Prostate gland (tissue), 2 donors: Measurements from ENCODE around the gene ZBTB16. TPM values are rescaled to one million over a fixed set of nuclear protein-coding genes. Genes with fewer than 3 reads are reported as not detected.

Source experiments
- DNase-seq: peaks from one replicate; pipeline ENCODE4 v3.0.0-alpha.2; 2019; ENCODE audit warnings: low spot score
- H3K27ac ChIP-seq, 2 donors: fragments of 200-600 bp; sonication (generic); 2 replicates each; pipeline ENCODE4 v1.5.1; 2017 to 2019
- H3K27me3 ChIP-seq: fragments of 200-600 bp; sonication (generic); replicated peaks from 2 replicates; pipeline ENCODE4 v1.5.1; 2019; ENCODE audit not compliant: insufficient read depth
- H3K36me3 ChIP-seq, 2 donors: fragments of 200-600 bp; sonication (generic); 1 replicate in 1 of 2; 2 replicates in 1 of 2; pipeline versions ENCODE4 v1.5.1 to v1.8.1; 2017 to 2019
- H3K4me1 ChIP-seq: fragments of 200-600 bp; sonication (generic); replicated peaks from 2 replicates; pipeline ENCODE4 v1.5.1; 2019
- H3K4me3 ChIP-seq, 2 donors: fragments of 200-600 bp; sonication (generic); 2 replicates each; pipeline ENCODE4 v1.5.1; 2017 to 2019
- H3K9me3 ChIP-seq: fragments of 200-600 bp; sonication (generic); 2 replicates; pipeline ENCODE4 v1.5.1; 2017
- CTCF ChIP-seq, 4 experiments: fragments of 200-600 bp in 2 of 4; fragments of 450-650 bp in 2 of 4; sonication (generic) in 2 of 4; IDR thresholded peaks; 1 replicate in 3 of 4; 2 replicates in 1 of 4; pipeline ENCODE4 v1.5.1; 2016 to 2019; ENCODE audit warnings: antibody characterized with exemption in 4 of 4, mild to moderate bottlenecking in 2 of 4, moderate library complexity in 2 of 4
- POLR2A ChIP-seq: fragments of 450-650 bp; IDR thresholded peaks from one replicate; pipeline ENCODE4 v1.6.1; 2016; ENCODE audit warnings: antibody characterized with exemption, mild to moderate bottlenecking
- POLR2AphosphoS5 ChIP-seq: sonication (generic); formaldehyde crosslinking; IDR thresholded peaks from one replicate; pipeline ENCODE4 v1.6.1; 2017; ENCODE audit warnings: antibody characterized with exemption
- WGBS: methylation state at CpG from one replicate; pipeline ENCODE4 v1.1.5; 2018; 5-methylcytosine and 5-hydroxymethylcytosine counted together
- intact Hi-C: fragments of 100-400 bp; cut with DNase I; formaldehyde crosslinking; loops from one replicate; pipeline ENCODE4 v1.14.2; 2022
- total RNA-seq, 2 donors: library from RNA; depleted of rRNA; stranded (reverse); fragments of >200 nt; gene quantifications; one replicate each; pipeline ENCODE4 v1.1.0, GENCODE V29; 2016

ZBTB16 gene
- total RNA-seq, 2 donors from 2014 or later, result 171 to 230 TPM

- DNase-seq, result no peak
- Histone ChIP-seq H3K36me3 (no peaks in the 10 kb centered on the region), H3K4me1 (peaks cover 51% of the 10 kb centered on the region), H3K27me3 (no peaks in the 10 kb centered on the region), H3K4me3 (no peak overlapping the region), H3K27ac (peak overlapping the region; percentile 99), H3K9me3 (no peaks in the 10 kb centered on the region)
- TF ChIP-seq POLR2A (no peak), POLR2AphosphoS5 (no peak), CTCF (IDR thresholded peaks at IDR 0.05) (no peak)
- intact Hi-C loops, result loop anchor here (5.0 kb wide), 1 partner anchor 119 kb away; no protein-coding TSS in a partner anchor
- 94% methylated on average over 8 of the region's 8 CpGs for WGBS
Measured at GRCh38 chr11:114181752-114182151, 122.2 kb downstream of the ZBTB16 start.

- H3K4me1 ChIP-seq, result peaks cover 46% of the 10 kb centered on the region
- H3K36me3 ChIP-seq, result peaks cover 0 to 7% of the 10 kb centered on the region in 2 donors
- no peaks in the 10 kb centered on the region for H3K9me3 ChIP-seq
- no peak for DNase-seq
- 69% methylated on average over 11 of the region's 11 CpGs for WGBS
- no peak overlapping the region for H3K4me3 ChIP-seq
- no peaks in the 10 kb centered on the region for H3K27me3 ChIP-seq
- TF ChIP-seq POLR2A, result no peak
- TF ChIP-seq POLR2AphosphoS5, result no peak
- no peak for TF ChIP-seq CTCF (IDR thresholded peaks at IDR 0.05)
- intact Hi-C loops, result loop anchor here (5.0 kb wide), 1 partner anchor 120 kb away; no protein-coding TSS in a partner anchor
- H3K27ac ChIP-seq, result peak overlapping the region; percentile 99
Measured at GRCh38 chr11:114182471-114183043, 123.0 kb downstream of the ZBTB16 start.

- Histone ChIP-seq H3K36me3 (peaks cover 0 to 9% of the 10 kb centered on the region in 2 donors), H3K4me1 (peaks cover 41% of the 10 kb centered on the region), H3K27ac (peak overlapping the region; percentile 99), H3K4me3 (no peak overlapping the region), H3K27me3 (no peaks in the 10 kb centered on the region), H3K9me3 (no peaks in the 10 kb centered on the region)
- WGBS, result 30% methylated on average over 15 of the region's 15 CpGs
- intact Hi-C loops, result loop anchor here (5.0 kb wide), 1 partner anchor 121 kb away; no protein-coding TSS in a partner anchor
- no peak for DNase-seq
- TF ChIP-seq POLR2A, result no peak
- TF ChIP-seq POLR2AphosphoS5, result peak; percentile 32
- no peak for TF ChIP-seq CTCF (IDR thresholded peaks at IDR 0.05)
Measured at GRCh38 chr11:114183044-114183511, 123.6 kb downstream of the ZBTB16 start.

- 93% methylated on average over 6 of the region's 6 CpGs for WGBS
- peak overlapping the region; percentile 99 for H3K27ac ChIP-seq
- peaks cover 26% of the 10 kb centered on the region for H3K4me1 ChIP-seq
- H3K27me3 ChIP-seq, result no peaks in the 10 kb centered on the region
- no peaks in the 10 kb centered on the region for H3K9me3 ChIP-seq
- intact Hi-C loops, result no loop called here
- no peak overlapping the region for H3K4me3 ChIP-seq
- no peak for DNase-seq
- peaks cover 0 to 9% of the 10 kb centered on the region in 2 donors for H3K36me3 ChIP-seq
- no peak for TF ChIP-seq CTCF (IDR thresholded peaks at IDR 0.05)
- TF ChIP-seq POLR2A, result no peak
Measured at GRCh38 chr11:114185436-114185835, 125.9 kb downstream of the ZBTB16 start.

- no peak for TF ChIP-seq CTCF (IDR thresholded peaks at IDR 0.05)
- TF ChIP-seq POLR2AphosphoS5, result no peak
- no peak for TF ChIP-seq POLR2A
- H3K4me1 ChIP-seq, result peaks cover 12% of the 10 kb centered on the region
- intact Hi-C loops, result no loop called here
- H3K9me3 ChIP-seq, result no peaks in the 10 kb centered on the region
- no peak for DNase-seq
- WGBS, result 85% methylated on average over 7 of the region's 7 CpGs
- H3K27me3 ChIP-seq, result no peaks in the 10 kb centered on the region
- no peak overlapping the region for H3K4me3 ChIP-seq
- H3K36me3 ChIP-seq, result peaks cover 0 to 9% of the 10 kb centered on the region in 2 donors
- peak overlapping the region; percentile 56 to 99 for H3K27ac ChIP-seq
Measured at GRCh38 chr11:114187173-114187572, 127.7 kb downstream of the ZBTB16 start.
